ENCODE measurements around the gene DTD1. TPM values are rescaled to one million over a fixed set of nuclear protein-coding genes. Genes with fewer than 3 reads are reported as not detected.

DTD1 gene
- total RNA-seq, 2 experiments from 2014 or later = 27.6 to 43.0 TPM

DNA sequence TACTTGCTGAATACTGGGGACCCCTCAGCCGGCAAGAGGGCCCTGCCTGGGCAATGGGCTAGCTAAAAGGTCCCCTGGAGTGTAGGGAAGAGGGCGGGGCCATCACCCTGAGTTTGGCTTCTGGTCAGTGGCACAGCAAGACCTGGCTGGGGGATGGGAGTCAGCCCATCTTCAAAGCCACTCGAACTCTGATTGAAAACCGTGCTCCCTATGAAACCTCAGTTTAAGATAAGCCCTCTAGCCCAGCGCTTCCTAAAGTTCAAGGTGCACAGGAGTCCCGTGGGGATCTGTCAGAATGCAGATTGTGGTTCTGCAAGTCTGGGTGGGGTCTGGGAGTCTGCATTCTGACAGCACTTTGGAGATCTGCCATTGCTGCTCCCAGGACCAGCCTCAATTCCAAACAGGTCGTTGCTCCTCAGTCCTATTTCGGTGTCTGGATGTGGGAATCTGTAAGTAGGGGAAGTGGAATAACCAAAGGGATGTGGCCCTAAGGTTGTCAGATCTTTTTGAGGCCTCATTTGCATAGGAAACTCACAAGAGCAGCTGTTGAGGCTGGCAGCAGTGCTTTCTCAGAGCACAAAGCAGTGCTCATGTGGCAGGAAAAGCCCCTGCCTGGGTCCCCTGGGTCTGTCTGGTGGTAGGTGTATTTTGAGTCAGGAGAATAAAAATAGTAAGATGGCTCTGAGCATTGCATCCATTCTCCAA lies 140.5 kb downstream of the DTD1 start:
- POLR2A ChIA-PET = interaction anchor here (0.6 kb wide), 1 partner anchor 1150 kb away, joined by 4 read pairs; no protein-coding TSS in a partner anchor
- peak overlapping the region; percentile 24 for H3K4me3 ChIP-seq (ENCODE audit: low read depth, low read length, poor library complexity, severe bottlenecking)
- CTCF ChIA-PET (ENCODE audit: unreplicated experiment) = no interaction called here
- peak overlapping the region; percentile 28; the same call in 1 of the 2 replicates for H2AFZ ChIP-seq (ENCODE audit: low read length)
- BruUV-seq (replicated peaks) = no TSS peak
- H3K9me2 ChIP-seq (ENCODE audit: insufficient read depth, low read length) = no peaks in the 10 kb centered on the region
- H3K79me2 ChIP-seq (ENCODE audit: insufficient read depth, low read depth, low read length) = no peaks in the 10 kb centered on the region
- TF ChIP-seq EZH2phosphoT487 (IDR thresholded peaks at IDR 0.05; ENCODE audit: borderline replicate concordance, low read depth, low read length) = no peak
- TF ChIP-seq, protein P1, sequence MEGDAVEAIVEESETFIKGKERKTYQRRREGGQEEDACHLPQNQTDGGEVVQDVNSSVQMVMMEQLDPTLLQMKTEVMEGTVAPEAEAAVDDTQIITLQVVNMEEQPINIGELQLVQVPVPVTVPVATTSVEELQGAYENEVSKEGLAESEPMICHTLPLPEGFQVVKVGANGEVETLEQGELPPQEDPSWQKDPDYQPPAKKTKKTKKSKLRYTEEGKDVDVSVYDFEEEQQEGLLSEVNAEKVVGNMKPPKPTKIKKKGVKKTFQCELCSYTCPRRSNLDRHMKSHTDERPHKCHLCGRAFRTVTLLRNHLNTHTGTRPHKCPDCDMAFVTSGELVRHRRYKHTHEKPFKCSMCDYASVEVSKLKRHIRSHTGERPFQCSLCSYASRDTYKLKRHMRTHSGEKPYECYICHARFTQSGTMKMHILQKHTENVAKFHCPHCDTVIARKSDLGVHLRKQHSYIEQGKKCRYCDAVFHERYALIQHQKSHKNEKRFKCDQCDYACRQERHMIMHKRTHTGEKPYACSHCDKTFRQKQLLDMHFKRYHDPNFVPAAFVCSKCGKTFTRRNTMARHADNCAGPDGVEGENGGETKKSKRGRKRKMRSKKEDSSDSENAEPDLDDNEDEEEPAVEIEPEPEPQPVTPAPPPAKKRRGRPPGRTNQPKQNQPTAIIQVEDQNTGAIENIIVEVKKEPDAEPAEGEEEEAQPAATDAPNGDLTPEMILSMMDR (conservative IDR thresholded peaks at IDR 0.05; ENCODE audit: low read length) = no peak
- H3K36me3 ChIP-seq (ENCODE audit: insufficient read depth, low read length) = no peaks in the 10 kb centered on the region
- intact Hi-C loops (cut with micrococcal nuclease; ENCODE audit: unreplicated experiment) = no loop called here
- H3K4me1 ChIP-seq (ENCODE audit: insufficient read depth, low read length, poor library complexity, severe bottlenecking) = peaks cover 41% of the 10 kb centered on the region
- peak overlapping the region; percentile 63 for H3K27ac ChIP-seq (ENCODE audit: low read depth, low read length, poor library complexity, severe bottlenecking)
- H3K4me2 ChIP-seq (ENCODE audit: low read length) = peak overlapping the region; percentile 66
- H3K9me3 ChIP-seq (ENCODE audit: low read length) = no peaks in the 10 kb centered on the region
- DNase-seq (ENCODE audit: low spot score) = peak; percentile 79
- H4K20me1 ChIP-seq (ENCODE audit: insufficient read depth, low read length) = no peaks in the 10 kb centered on the region

DNA sequence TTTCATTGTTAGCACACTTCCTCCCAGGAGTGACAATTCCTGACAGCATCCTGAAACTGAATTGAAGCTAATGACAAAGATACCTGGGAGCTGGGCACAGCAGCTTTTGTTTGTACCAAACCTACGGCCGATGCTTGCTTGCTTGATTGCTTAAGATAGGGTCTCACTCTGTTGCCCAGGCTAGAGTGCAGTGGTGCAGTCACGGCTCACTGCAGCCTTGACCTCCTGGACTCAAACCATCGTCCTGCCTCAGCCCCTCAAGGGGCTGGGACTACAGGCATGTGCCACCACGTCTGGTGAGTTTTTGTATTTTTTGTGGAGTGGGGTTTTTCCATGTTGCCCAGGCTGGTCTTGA lies 141.0 kb downstream of the DTD1 start:
- TF ChIP-seq, protein P1 (conservative IDR thresholded peaks at IDR 0.05; ENCODE audit: low read length) = no peak
- TF ChIP-seq EZH2phosphoT487 (IDR thresholded peaks at IDR 0.05; ENCODE audit: borderline replicate concordance, low read depth, low read length) = no peak
- Histone ChIP-seq H4K20me1 (ENCODE audit: insufficient read depth, low read length) (no peaks in the 10 kb centered on the region), H3K9me3 (ENCODE audit: low read length) (no peaks in the 10 kb centered on the region), H3K36me3 (ENCODE audit: insufficient read depth, low read length) (no peaks in the 10 kb centered on the region), H3K4me3 (ENCODE audit: low read depth, low read length, poor library complexity, severe bottlenecking) (peak overlapping the region; percentile 24), H3K79me2 (ENCODE audit: insufficient read depth, low read depth, low read length) (no peaks in the 10 kb centered on the region), H3K4me2 (ENCODE audit: low read length) (peak overlapping the region; percentile 66), H3K4me1 (ENCODE audit: insufficient read depth, low read length, poor library complexity, severe bottlenecking) (peaks cover 41% of the 10 kb centered on the region), H2AFZ (ENCODE audit: low read length) (peak overlapping the region; percentile 28; the same call in 1 of the 2 replicates), H3K27ac (ENCODE audit: low read depth, low read length, poor library complexity, severe bottlenecking) (peak overlapping the region; percentile 63), H3K9me2 (ENCODE audit: insufficient read depth, low read length) (no peaks in the 10 kb centered on the region)
- ChIA-PET POLR2A (interaction anchor here (0.6 kb wide), 2 partner anchors 23 to 1150 kb away, joined by 3 to 4 read pairs; no protein-coding TSS in a partner anchor), CTCF (ENCODE audit: unreplicated experiment) (no interaction called here)
- BruUV-seq (replicated peaks) = no TSS peak
- intact Hi-C loops (cut with micrococcal nuclease; ENCODE audit: unreplicated experiment) = no loop called here
- DNase-seq (ENCODE audit: low spot score) = no peak

GRCh38 chr20:18729231-18729825 lies 141.5 kb downstream of the DTD1 start:
- BruUV-seq (replicated peaks) = no TSS peak
- no peaks in the 10 kb centered on the region for H3K36me3 ChIP-seq (ENCODE audit: insufficient read depth, low read length)
- H3K4me3 ChIP-seq (ENCODE audit: low read depth, low read length, poor library complexity, severe bottlenecking) = peak overlapping the region; percentile 24
- H3K9me3 ChIP-seq (ENCODE audit: low read length) = no peaks in the 10 kb centered on the region
- no peak overlapping the region; the same call in 1 of the 2 replicates for H2AFZ ChIP-seq (ENCODE audit: low read length)
- H4K20me1 ChIP-seq (ENCODE audit: insufficient read depth, low read length) = no peaks in the 10 kb centered on the region
- peak overlapping the region; percentile 66 for H3K4me2 ChIP-seq (ENCODE audit: low read length)
- DNase-seq (ENCODE audit: low spot score) = no peak
- peaks cover 41% of the 10 kb centered on the region for H3K4me1 ChIP-seq (ENCODE audit: insufficient read depth, low read length, poor library complexity, severe bottlenecking)
- H3K79me2 ChIP-seq (ENCODE audit: insufficient read depth, low read depth, low read length) = no peaks in the 10 kb centered on the region
- ChIA-PET CTCF (ENCODE audit: unreplicated experiment) (no interaction called here), POLR2A (interaction anchor here (0.6 kb wide), 1 partner anchor 22 kb away, joined by 3 read pairs; no protein-coding TSS in a partner anchor)
- peak overlapping the region; percentile 63 for H3K27ac ChIP-seq (ENCODE audit: low read depth, low read length, poor library complexity, severe bottlenecking)
- TF ChIP-seq, protein P1 (conservative IDR thresholded peaks at IDR 0.05; ENCODE audit: low read length) = no peak
- no peak for TF ChIP-seq EZH2phosphoT487 (IDR thresholded peaks at IDR 0.05; ENCODE audit: borderline replicate concordance, low read depth, low read length)
- intact Hi-C loops (cut with micrococcal nuclease; ENCODE audit: unreplicated experiment) = no loop called here
- no peaks in the 10 kb centered on the region for H3K9me2 ChIP-seq (ENCODE audit: insufficient read depth, low read length)
